Heart left ventricle (tissue), 16 donors: ENCODE measurements around the gene NFYA. TPM values are rescaled to one million over a fixed set of nuclear protein-coding genes. Genes with fewer than 3 reads are reported as not detected.

Experiments
- ATAC-seq, 4 donors: fragments of 200-7000 bp; cut with Tn5 transposase; one replicate each; pipeline ENCODE4 v1.9.1; 2020 to 2022; ENCODE audit warnings: moderate library complexity in 4 of 4, mild to moderate bottlenecking in 3 of 4, moderate number of reproducible peaks in 1 of 4
- DNase-seq, 5 donors: peaks; one replicate each; pipeline ENCODE4 v3.0.0-alpha.2; 2020
- H3K27ac ChIP-seq, 12 donors: fragments of 200-600 bp; sonication (generic) in 4 of 12; one replicate each; pipeline versions ENCODE4 v1.5.0 to v1.8.0; 2016 to 2022; ENCODE audit warnings: mild to moderate bottlenecking in 2 of 12
- H3K27me3 ChIP-seq, 9 donors: fragments of 200-600 bp; sonication (generic) in 2 of 9; one replicate each; pipeline versions ENCODE4 v1.5.1 to v1.8.0; 2016 to 2022; ENCODE audit warnings: mild to moderate bottlenecking in 3 of 9
- H3K36me3 ChIP-seq, 9 donors: fragments of 200-600 bp; sonication (generic) in 2 of 9; one replicate each; pipeline versions ENCODE4 v1.5.0 to v1.8.0; 2018 to 2022; ENCODE audit warnings: mild to moderate bottlenecking in 2 of 9
- H3K4me1 ChIP-seq, 12 donors: fragments of 200-600 bp; sonication (generic) in 4 of 12; one replicate each; pipeline versions ENCODE4 v1.5.0 to v1.8.0; 2016 to 2022; ENCODE audit warnings: mild to moderate bottlenecking in 3 of 12
- H3K4me3 ChIP-seq, 12 donors: fragments of 200-600 bp; sonication (generic) in 4 of 12; one replicate each; pipeline versions ENCODE4 v1.5.0 to v1.8.0; 2017 to 2022; ENCODE audit warnings: mild to moderate bottlenecking in 9 of 12, moderate library complexity in 4 of 12
- H3K9me3 ChIP-seq, 12 donors: fragments of 200-600 bp; sonication (generic) in 4 of 12; one replicate each; pipeline versions ENCODE4 v1.5.0 to v1.8.0; 2016 to 2022; ENCODE audit warnings: mild to moderate bottlenecking in 1 of 12
- CTCF ChIP-seq, 12 donors: fragments of 200-600 bp; sonication (generic) in 4 of 12; IDR thresholded peaks; one replicate each; pipeline versions ENCODE4 v1.5.0 to v1.8.0; 2018 to 2022; ENCODE audit warnings: antibody characterized with exemption in 12 of 12, mild to moderate bottlenecking in 5 of 12
- POLR2A ChIP-seq, 2 donors: fragments of 450-650 bp; IDR thresholded peaks; one replicate each; pipeline ENCODE4 v1.6.1; 2017; ENCODE audit warnings: antibody characterized with exemption in 2 of 2, mild to moderate bottlenecking in 2 of 2, moderate library complexity in 2 of 2
- WGBS, 4 donors: extraction: QIAGEN DNeasy Blood & Tissue Kit in 2 of 4; methylation state at CpG; one replicate each; pipeline versions ENCODE4 v1.1.5 to v1.1.7; 2013 to 2018; 5-methylcytosine and 5-hydroxymethylcytosine counted together
- intact Hi-C, 10 donors: fragments of 100-400 bp; cut with DNase I; formaldehyde crosslinking; loops; one replicate each; pipeline versions ENCODE4 v1.11.1 to v1.14.2; 2022
- polyA plus RNA-seq, 2 donors: library from polyadenylated mRNA; stranded (reverse); fragments of 200-250 nt; gene quantifications; one replicate each; pipeline ENCODE4 v1.2.3, GENCODE V29; 2013
- total RNA-seq, 9 donors: library from RNA; depleted of rRNA in 2 of 9; stranded (reverse); fragments of >200 nt in 2 of 9; fragmentation: NEBNext Ultra II Directional in 3 of 9; extraction: Animal tissue kit (Norgen Biotek cat#: 25700) in 3 of 9; gene quantifications; one replicate each; pipeline versions ENCODE4 v1.1.0 to v1.2.4, GENCODE V29; 2016 to 2023
- donor health status: ischemic (EF 13 %, LVEDD 7.1; RV severe dilation, severe dysfunction).
- donor health status: healthy with polysubstance abuse.
- donor health status: DM: no; HTN: yes; CAD: no.
- donor health status: DM: no; HTN: no; CAD: no.
- donor health status: ischemic (EF 25% LVEDD 6.9; RV normal size, moderate dysfunction).
- donor health status: ischemic (EF 25% LVEDD 5.7; RV mildly dilated, moderate dysfunction).
- donor health status: healthy.
- donor health status: DM: yes; HTN: yes; CAD: no.
- donor health status: ischemic (EF 35%, LVEDD 5.7; RV mildly dilated, moderate dysfunction).
- donor health status: nonischemic (EF 11% LVEDD 7.7; RV severe dilation, severe dysfunction).
- donor health status: DM: yes; HTN: yes; CAD: no.
- donor health status: PGD.
- donor health status: ischemic (EF 29% LVEDD 5.4; RV normal size, mild dysfunction).
- donor health status: nonischemic (EF 23%, LVEDD 6.1; RV moderate dilation, normal function).

Gene NFYA
- total and polyA plus RNA-seq, 11 donors = 4.3 to 12.5 (median 9.5) TPM

- Histone ChIP-seq H3K27ac (peak overlapping the region; percentile 42 to 85 (median 75)), H3K36me3 (no peaks in the 10 kb centered on the region), H3K9me3 (no peaks in the 10 kb centered on the region), H3K27me3 (no peaks in the 10 kb centered on the region), H3K4me1 (peaks cover 0 to 23% (median 12%) of the 10 kb centered on the region in 12 donors), H3K4me3 (peak overlapping the region; percentile 23 to 73 (median 60))
- DNase-seq (peak; percentile 85 to 94 (median 87)), ATAC-seq (peak; percentile 77 to 97 (median 94))
- WGBS, 4 donors = 0 to 1% (median 1%) methylated on average over 24 to 45 of the region's 45 CpGs
- intact Hi-C loops = loop anchor here in 9 of 10 donors (2.0 to 10.0 kb wide), 15 partner anchors 21 to 1683 kb away; no protein-coding TSS in a partner anchor
- TF ChIP-seq POLR2A (IDR thresholded peaks at IDR 0.05) (peak in 1 of 2 donors; percentile 14), CTCF (IDR thresholded peaks at IDR 0.05) (peak; percentile 98 to 100 (median 99))
Observed at GRCh38 chr6:41027799-41028560, 44.8 kb upstream of the NFYA start.

DNA sequence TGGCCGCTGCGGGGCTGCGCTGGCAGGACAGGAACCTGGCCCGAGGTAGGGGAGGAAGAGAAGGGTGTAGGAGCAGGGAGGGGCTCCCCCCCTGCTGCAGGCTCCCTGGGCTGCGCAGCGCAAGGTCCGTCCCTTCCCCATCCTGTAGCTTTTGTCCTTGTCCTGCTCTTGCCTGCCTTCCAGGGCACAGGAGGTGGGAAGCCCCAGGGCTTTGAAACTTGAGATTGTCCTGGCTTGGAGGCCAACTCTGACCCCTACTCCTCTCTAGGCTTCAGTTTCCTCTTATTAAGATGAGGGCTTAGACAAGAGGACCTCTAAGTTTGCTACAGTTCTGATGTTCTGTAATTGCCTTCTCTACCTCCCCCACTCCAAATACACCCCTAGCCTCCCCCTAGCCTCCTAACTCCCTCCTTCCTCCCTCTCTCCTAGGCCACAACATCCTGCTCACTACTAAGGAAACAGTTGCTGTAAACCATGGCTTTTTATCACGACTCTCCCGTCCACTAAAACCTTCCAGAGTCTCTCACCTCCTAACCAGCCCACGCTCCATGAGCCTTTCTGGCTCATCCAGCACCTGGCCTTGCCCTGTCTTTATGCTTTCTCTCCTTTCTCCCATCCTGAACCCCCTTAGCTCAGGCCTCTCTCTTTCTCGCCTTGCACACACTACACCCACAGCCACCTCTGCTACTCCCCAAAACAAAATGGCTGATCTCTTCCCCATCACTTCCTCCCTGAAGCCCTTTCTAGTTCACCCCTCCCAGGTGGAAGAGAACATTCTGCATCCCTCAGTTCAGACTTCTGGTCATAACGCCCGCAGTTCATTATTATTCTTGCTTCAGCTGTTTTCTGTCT is 44.0 kb upstream of the NFYA start:
- ATAC-seq (peak; percentile 33 to 64 (median 54)), DNase-seq (no peak)
- peak overlapping the region; percentile 23 to 73 (median 60) for H3K4me3 ChIP-seq
- TF ChIP-seq CTCF (IDR thresholded peaks at IDR 0.05) = no peak
- TF ChIP-seq POLR2A (IDR thresholded peaks at IDR 0.05) = no peak
- peak overlapping the region; percentile 42 to 85 (median 75) for H3K27ac ChIP-seq
- intact Hi-C loops = loop anchor here in 9 of 10 donors (2.0 to 10.0 kb wide), 15 partner anchors 22 to 1684 kb away; no protein-coding TSS in a partner anchor
- 37 to 51% (median 44%) methylated on average over 9 to 13 of the region's 13 CpGs for WGBS, 4 donors
- H3K9me3 ChIP-seq = no peaks in the 10 kb centered on the region
- peaks cover 0 to 23% (median 12%) of the 10 kb centered on the region in 12 donors for H3K4me1 ChIP-seq
- no peaks in the 10 kb centered on the region for H3K27me3 ChIP-seq
- no peaks in the 10 kb centered on the region for H3K36me3 ChIP-seq

- TF ChIP-seq CTCF (IDR thresholded peaks at IDR 0.05) (no peak), POLR2A (IDR thresholded peaks at IDR 0.05) (no peak)
- DNase-seq = no peak
- H3K4me1 ChIP-seq = peaks cover 0 to 11% (median 8%) of the 10 kb centered on the region in 12 donors
- no peaks in the 10 kb centered on the region for H3K27me3 ChIP-seq
- H3K4me3 ChIP-seq = no peak overlapping the region
- H3K9me3 ChIP-seq = no peaks in the 10 kb centered on the region
- no peak for ATAC-seq
- no peaks in the 10 kb centered on the region for H3K36me3 ChIP-seq
- intact Hi-C loops = loop anchor here in 4 of 10 donors (5.0 to 10.0 kb wide), 3 partner anchors 34 to 1678 kb away; no protein-coding TSS in a partner anchor
- H3K27ac ChIP-seq = no peak overlapping the region
- 92 to 97% (median 95%) methylated on average over 11 to 15 of the region's 15 CpGs for WGBS, 4 donors
Observed at GRCh38 chr6:41032830-41033229, 39.9 kb upstream of the NFYA start.
